ENCODE measurements around the gene MOB3B. TPM values are rescaled to one million over a fixed set of nuclear protein-coding genes. Genes with fewer than 3 reads are reported as not detected.

The MOB3B gene
- total RNA-seq, 1 experiment from 2014 or later = 0.03 TPM

DNA sequence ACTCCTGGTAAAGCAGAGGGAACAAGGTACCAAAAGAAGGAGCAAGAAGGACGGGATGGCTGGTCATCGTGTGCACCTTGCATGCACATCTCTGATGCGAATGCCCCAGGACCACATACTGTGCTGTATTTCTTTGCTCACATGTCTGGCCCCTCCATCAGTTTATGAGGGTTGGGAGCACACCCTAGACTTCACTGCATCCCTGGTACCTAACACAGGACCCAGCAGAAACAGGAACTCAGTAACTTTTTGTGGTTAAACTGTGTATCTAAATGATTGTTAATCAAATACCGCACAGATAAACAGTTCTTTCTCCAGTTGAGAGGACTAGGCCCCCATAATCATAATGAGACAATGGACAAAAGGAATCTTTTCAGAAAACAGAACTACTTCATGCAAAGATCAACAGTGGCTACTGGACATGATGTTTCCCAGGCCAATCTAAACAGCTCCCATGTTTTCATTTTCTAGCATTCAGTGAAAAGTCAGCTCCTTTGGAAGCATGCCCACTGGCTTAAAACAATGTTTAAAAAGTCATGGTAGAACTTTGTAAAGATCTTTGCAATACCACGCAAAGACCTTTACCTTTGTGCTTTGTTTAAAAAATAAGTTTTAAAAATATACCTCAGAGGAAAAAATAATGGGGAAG lies 61.0 kb downstream of the MOB3B start:
- intact Hi-C loops (cut with micrococcal nuclease; ENCODE audit: unreplicated experiment) = no loop called here
- H3K4me1 ChIP-seq (ENCODE audit: control insufficient read depth, insufficient read depth, low read length) = no peaks in the 10 kb centered on the region
- no peak overlapping the region for H3K27ac ChIP-seq (ENCODE audit: low read length)
- no peak for DNase-seq (ENCODE audit: low read depth, low spot score)
- no peaks in the 10 kb centered on the region for H3K27me3 ChIP-seq (ENCODE audit: control insufficient read depth, insufficient read depth, low read length)
- no peaks in the 10 kb centered on the region for H3K36me3 ChIP-seq (ENCODE audit: control insufficient read depth, insufficient read depth, low read length)
- BruUV-seq (replicated peaks) = no TSS peak
- no peaks in the 10 kb centered on the region for H3K9me3 ChIP-seq (ENCODE audit: control insufficient read depth, insufficient read depth, low read depth, low read length)
- in situ Hi-C loops (cut with HindIII; ENCODE audit: low pct_unique_long_range_greater_than_20kb, low sequenced_read_pairs) = no loop called here
- TF ChIP-seq SIN3A (IDR thresholded peaks at IDR 0.05; ENCODE audit: borderline replicate concordance, insufficient read depth, low read depth, low read length) (no peak), POLR2AphosphoS5 (IDR thresholded peaks at IDR 0.05; ENCODE audit: low read depth, low read length) (no peak), TCF7L2 (IDR thresholded peaks at IDR 0.05; ENCODE audit: low read depth, low read length) (no peak)
- TF ChIP-seq, protein P1, sequence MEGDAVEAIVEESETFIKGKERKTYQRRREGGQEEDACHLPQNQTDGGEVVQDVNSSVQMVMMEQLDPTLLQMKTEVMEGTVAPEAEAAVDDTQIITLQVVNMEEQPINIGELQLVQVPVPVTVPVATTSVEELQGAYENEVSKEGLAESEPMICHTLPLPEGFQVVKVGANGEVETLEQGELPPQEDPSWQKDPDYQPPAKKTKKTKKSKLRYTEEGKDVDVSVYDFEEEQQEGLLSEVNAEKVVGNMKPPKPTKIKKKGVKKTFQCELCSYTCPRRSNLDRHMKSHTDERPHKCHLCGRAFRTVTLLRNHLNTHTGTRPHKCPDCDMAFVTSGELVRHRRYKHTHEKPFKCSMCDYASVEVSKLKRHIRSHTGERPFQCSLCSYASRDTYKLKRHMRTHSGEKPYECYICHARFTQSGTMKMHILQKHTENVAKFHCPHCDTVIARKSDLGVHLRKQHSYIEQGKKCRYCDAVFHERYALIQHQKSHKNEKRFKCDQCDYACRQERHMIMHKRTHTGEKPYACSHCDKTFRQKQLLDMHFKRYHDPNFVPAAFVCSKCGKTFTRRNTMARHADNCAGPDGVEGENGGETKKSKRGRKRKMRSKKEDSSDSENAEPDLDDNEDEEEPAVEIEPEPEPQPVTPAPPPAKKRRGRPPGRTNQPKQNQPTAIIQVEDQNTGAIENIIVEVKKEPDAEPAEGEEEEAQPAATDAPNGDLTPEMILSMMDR (IDR thresholded peaks at IDR 0.05) = no peak
- TF ChIP-seq, protein P2, sequence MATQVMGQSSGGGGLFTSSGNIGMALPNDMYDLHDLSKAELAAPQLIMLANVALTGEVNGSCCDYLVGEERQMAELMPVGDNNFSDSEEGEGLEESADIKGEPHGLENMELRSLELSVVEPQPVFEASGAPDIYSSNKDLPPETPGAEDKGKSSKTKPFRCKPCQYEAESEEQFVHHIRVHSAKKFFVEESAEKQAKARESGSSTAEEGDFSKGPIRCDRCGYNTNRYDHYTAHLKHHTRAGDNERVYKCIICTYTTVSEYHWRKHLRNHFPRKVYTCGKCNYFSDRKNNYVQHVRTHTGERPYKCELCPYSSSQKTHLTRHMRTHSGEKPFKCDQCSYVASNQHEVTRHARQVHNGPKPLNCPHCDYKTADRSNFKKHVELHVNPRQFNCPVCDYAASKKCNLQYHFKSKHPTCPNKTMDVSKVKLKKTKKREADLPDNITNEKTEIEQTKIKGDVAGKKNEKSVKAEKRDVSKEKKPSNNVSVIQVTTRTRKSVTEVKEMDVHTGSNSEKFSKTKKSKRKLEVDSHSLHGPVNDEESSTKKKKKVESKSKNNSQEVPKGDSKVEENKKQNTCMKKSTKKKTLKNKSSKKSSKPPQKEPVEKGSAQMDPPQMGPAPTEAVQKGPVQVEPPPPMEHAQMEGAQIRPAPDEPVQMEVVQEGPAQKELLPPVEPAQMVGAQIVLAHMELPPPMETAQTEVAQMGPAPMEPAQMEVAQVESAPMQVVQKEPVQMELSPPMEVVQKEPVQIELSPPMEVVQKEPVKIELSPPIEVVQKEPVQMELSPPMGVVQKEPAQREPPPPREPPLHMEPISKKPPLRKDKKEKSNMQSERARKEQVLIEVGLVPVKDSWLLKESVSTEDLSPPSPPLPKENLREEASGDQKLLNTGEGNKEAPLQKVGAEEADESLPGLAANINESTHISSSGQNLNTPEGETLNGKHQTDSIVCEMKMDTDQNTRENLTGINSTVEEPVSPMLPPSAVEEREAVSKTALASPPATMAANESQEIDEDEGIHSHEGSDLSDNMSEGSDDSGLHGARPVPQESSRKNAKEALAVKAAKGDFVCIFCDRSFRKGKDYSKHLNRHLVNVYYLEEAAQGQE (IDR thresholded peaks at IDR 0.05; ENCODE audit: insufficient read depth in 1 of 2, low read depth in 2 of 2, low read length in 1 of 2) = no peak
- CTCF ChIA-PET = no interaction called here
- no peak for ATAC-seq
- H3K4me3 ChIP-seq (ENCODE audit: low read depth in 2 of 2, low read length in 2 of 2) = no peak overlapping the region
- POLR2A ChIA-PET = no interaction called here

DNA sequence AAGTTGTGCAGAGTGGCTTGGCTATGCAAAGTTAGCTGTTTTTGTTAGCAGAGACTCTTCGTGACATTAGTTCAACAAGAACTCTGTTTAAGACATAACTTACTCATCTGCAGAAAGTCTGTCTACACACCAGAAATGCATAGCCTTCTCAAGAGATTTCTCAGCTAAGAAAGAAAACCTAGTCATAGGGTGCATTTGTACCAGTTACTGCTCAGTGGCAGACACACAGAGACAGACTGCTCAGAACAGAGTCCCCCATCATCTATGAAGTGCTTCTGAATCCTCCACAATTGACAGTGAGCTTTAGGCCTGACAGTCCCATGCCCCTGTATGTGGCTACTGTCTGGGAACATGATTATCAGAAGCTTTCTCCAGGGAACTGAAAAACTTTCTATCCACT lies 61.6 kb downstream of the MOB3B start:
- intact Hi-C loops (cut with micrococcal nuclease; ENCODE audit: unreplicated experiment) = no loop called here

More for the DNA sequence above, 61.6 kb downstream of the MOB3B start:
- Histone ChIP-seq H3K27ac (ENCODE audit: low read length) (no peak overlapping the region), H3K36me3 (ENCODE audit: control insufficient read depth, insufficient read depth, low read length) (no peaks in the 10 kb centered on the region), H3K4me3 (ENCODE audit: low read depth in 2 of 2, low read length in 2 of 2) (no peak overlapping the region), H3K4me1 (ENCODE audit: control insufficient read depth, insufficient read depth, low read length) (no peaks in the 10 kb centered on the region), H3K27me3 (ENCODE audit: control insufficient read depth, insufficient read depth, low read length) (no peaks in the 10 kb centered on the region), H3K9me3 (ENCODE audit: control insufficient read depth, insufficient read depth, low read depth, low read length) (no peaks in the 10 kb centered on the region)
- in situ Hi-C loops (cut with HindIII; ENCODE audit: low pct_unique_long_range_greater_than_20kb, low sequenced_read_pairs) = no loop called here
- CTCF ChIA-PET = no interaction called here
- TF ChIP-seq, protein P2 (IDR thresholded peaks at IDR 0.05; ENCODE audit: insufficient read depth in 1 of 2, low read depth in 2 of 2, low read length in 1 of 2) = no peak
- TF ChIP-seq TCF7L2 (IDR thresholded peaks at IDR 0.05; ENCODE audit: low read depth, low read length) = no peak
- TF ChIP-seq, protein P1 (IDR thresholded peaks at IDR 0.05) = no peak
- no peak for TF ChIP-seq SIN3A (IDR thresholded peaks at IDR 0.05; ENCODE audit: borderline replicate concordance, insufficient read depth, low read depth, low read length)
- TF ChIP-seq POLR2AphosphoS5 (IDR thresholded peaks at IDR 0.05; ENCODE audit: low read depth, low read length) = no peak
- BruUV-seq (replicated peaks) = no TSS peak
- no peak for DNase-seq (ENCODE audit: low read depth, low spot score)
- no peak for ATAC-seq
- POLR2A ChIA-PET = no interaction called here

Measured in Panc1 (cell line).